Measurements from ENCODE around the gene DENND11.

DENND11 gene

GRCh38 chr7:141704741-141705140 is 2.8 kb upstream of the DENND11 start:
- H3K9me3 ChIP-seq (replicated peaks; ENCODE audit: insufficient read depth, low read length), result no peaks in the 10 kb centered on the region
- no peaks in the 10 kb centered on the region for H3K36me3 ChIP-seq (replicated peaks; ENCODE audit: insufficient read depth, low read length)
- TF ChIP-seq EZH2 (optimal IDR thresholded peaks at IDR 0.05; ENCODE audit: low read depth, low read length) (no peak), CTCF (IDR thresholded peaks at IDR 0.05; ENCODE audit: low read length) (no peak), EZH2phosphoT487 (IDR thresholded peaks at IDR 0.05; ENCODE audit: low read length) (no peak)
- H3K27ac ChIP-seq (ENCODE audit: low read length), result no peak overlapping the region
- H3F3A ChIP-seq (ENCODE audit: insufficient read depth, low read length), result peaks cover 5% of the 10 kb centered on the region; the same call in 1 of the 2 replicates
- H3K9ac ChIP-seq (ENCODE audit: low read length), result no peak overlapping the region
- H2AFZ ChIP-seq (ENCODE audit: low read length), result no peak overlapping the region
- no peak for DNase-seq
- no peaks in the 10 kb centered on the region for H3K9me2 ChIP-seq (replicated peaks; ENCODE audit: insufficient read depth, low read length)
- no peak overlapping the region for H3K4me2 ChIP-seq (ENCODE audit: low read depth, low read length)
- peaks cover 8% of the 10 kb centered on the region for H3K4me1 ChIP-seq (ENCODE audit: low read length)
- 0 out of 2 replicates have a peak, but pooled peaks cover 12% of the 10 kb centered on the region for H3K27me3 ChIP-seq (replicated peaks; ENCODE audit: insufficient read depth, low read length)
- H3K79me2 ChIP-seq (ENCODE audit: low read length), result 0 out of 2 replicates have a peak, but pooled peaks cover 7% of the 10 kb centered on the region
- no peaks in the 10 kb centered on the region for H4K20me1 ChIP-seq (ENCODE audit: insufficient read depth, low read length)
- H3K4me3 ChIP-seq (ENCODE audit: low read length), result no peak overlapping the region

- no peak for TF ChIP-seq EZH2 (optimal IDR thresholded peaks at IDR 0.05; ENCODE audit: low read depth, low read length)
- TF ChIP-seq EZH2phosphoT487 (IDR thresholded peaks at IDR 0.05; ENCODE audit: low read length), result no peak
- TF ChIP-seq CTCF (IDR thresholded peaks at IDR 0.05; ENCODE audit: low read length), result no peak
- Histone ChIP-seq H4K20me1 (ENCODE audit: insufficient read depth, low read length) (no peaks in the 10 kb centered on the region), H3K9ac (ENCODE audit: low read length) (no peak overlapping the region), H3F3A (ENCODE audit: insufficient read depth, low read length) (peaks cover 5% of the 10 kb centered on the region; the same call in 1 of the 2 replicates), H3K4me2 (ENCODE audit: low read depth, low read length) (no peak overlapping the region), H3K4me1 (ENCODE audit: low read length) (peaks cover 8% of the 10 kb centered on the region), H3K9me3 (replicated peaks; ENCODE audit: insufficient read depth, low read length) (no peaks in the 10 kb centered on the region), H3K4me3 (ENCODE audit: low read length) (no peak overlapping the region), H3K9me2 (replicated peaks; ENCODE audit: insufficient read depth, low read length) (no peaks in the 10 kb centered on the region), H3K79me2 (ENCODE audit: low read length) (0 out of 2 replicates have a peak, but pooled peaks cover 7% of the 10 kb centered on the region), H3K27ac (ENCODE audit: low read length) (no peak overlapping the region), H2AFZ (ENCODE audit: low read length) (no peak overlapping the region), H3K36me3 (replicated peaks; ENCODE audit: insufficient read depth, low read length) (no peaks in the 10 kb centered on the region), H3K27me3 (replicated peaks; ENCODE audit: insufficient read depth, low read length) (0 out of 2 replicates have a peak, but pooled peaks cover 12% of the 10 kb centered on the region)
- no peak for DNase-seq
Measured at GRCh38 chr7:141704112-141704511, 2.1 kb upstream of the DENND11 start.

GRCh38 chr7:141702892-141703291 is 926 bp upstream of the DENND11 start:
- Histone ChIP-seq H4K20me1 (ENCODE audit: insufficient read depth, low read length) (no peaks in the 10 kb centered on the region), H3K9me3 (replicated peaks; ENCODE audit: insufficient read depth, low read length) (no peaks in the 10 kb centered on the region), H3K4me1 (ENCODE audit: low read length) (peaks cover 8% of the 10 kb centered on the region), H3K36me3 (replicated peaks; ENCODE audit: insufficient read depth, low read length) (no peaks in the 10 kb centered on the region), H2AFZ (ENCODE audit: low read length) (no peak overlapping the region), H3K4me3 (ENCODE audit: low read length) (no peak overlapping the region), H3K4me2 (ENCODE audit: low read depth, low read length) (peak overlapping the region; percentile 61; the same call in 1 of the 2 replicates), H3F3A (ENCODE audit: insufficient read depth, low read length) (peaks cover 5% of the 10 kb centered on the region; the same call in 1 of the 2 replicates), H3K79me2 (ENCODE audit: low read length) (0 out of 2 replicates have a peak, but pooled peaks cover 7% of the 10 kb centered on the region), H3K27ac (ENCODE audit: low read length) (no peak overlapping the region), H3K27me3 (replicated peaks; ENCODE audit: insufficient read depth, low read length) (0 out of 2 replicates have a peak, but pooled peaks cover 12% of the 10 kb centered on the region), H3K9ac (ENCODE audit: low read length) (no peak overlapping the region), H3K9me2 (replicated peaks; ENCODE audit: insufficient read depth, low read length) (no peaks in the 10 kb centered on the region)
- TF ChIP-seq CTCF (IDR thresholded peaks at IDR 0.05; ENCODE audit: low read length) (no peak), EZH2 (optimal IDR thresholded peaks at IDR 0.05; ENCODE audit: low read depth, low read length) (no peak), EZH2phosphoT487 (IDR thresholded peaks at IDR 0.05; ENCODE audit: low read length) (no peak)
- DNase-seq, result no peak

Data from MM.1S (cell line).